Measurements from ENCODE around the gene KCNB1.

DNA sequence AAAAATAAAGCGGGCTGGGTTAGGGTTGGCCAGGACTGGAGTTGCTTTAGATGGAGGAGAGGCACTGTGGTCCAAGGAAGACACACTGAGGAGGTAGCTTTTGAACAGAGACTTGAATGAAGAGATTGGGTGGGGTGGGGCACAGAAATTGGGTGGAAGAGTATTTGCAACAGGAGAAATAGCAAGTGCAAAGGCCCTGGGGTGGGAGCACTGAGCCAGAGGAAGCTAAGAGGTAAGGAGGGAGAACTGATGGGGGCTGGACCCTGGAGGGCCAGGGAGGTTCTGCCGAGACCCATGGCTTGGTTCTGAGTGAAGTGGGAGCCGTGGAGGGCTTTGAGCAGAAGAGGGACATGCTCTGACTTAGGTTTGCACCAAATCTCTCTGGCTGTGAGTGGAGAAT is 45.4 kb downstream of the KCNB1 start:
- TF ChIP-seq, protein P1, sequence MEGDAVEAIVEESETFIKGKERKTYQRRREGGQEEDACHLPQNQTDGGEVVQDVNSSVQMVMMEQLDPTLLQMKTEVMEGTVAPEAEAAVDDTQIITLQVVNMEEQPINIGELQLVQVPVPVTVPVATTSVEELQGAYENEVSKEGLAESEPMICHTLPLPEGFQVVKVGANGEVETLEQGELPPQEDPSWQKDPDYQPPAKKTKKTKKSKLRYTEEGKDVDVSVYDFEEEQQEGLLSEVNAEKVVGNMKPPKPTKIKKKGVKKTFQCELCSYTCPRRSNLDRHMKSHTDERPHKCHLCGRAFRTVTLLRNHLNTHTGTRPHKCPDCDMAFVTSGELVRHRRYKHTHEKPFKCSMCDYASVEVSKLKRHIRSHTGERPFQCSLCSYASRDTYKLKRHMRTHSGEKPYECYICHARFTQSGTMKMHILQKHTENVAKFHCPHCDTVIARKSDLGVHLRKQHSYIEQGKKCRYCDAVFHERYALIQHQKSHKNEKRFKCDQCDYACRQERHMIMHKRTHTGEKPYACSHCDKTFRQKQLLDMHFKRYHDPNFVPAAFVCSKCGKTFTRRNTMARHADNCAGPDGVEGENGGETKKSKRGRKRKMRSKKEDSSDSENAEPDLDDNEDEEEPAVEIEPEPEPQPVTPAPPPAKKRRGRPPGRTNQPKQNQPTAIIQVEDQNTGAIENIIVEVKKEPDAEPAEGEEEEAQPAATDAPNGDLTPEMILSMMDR (IDR thresholded peaks at IDR 0.05; ENCODE audit: insufficient read depth, low read length) = no peak
- TF ChIP-seq GABPA (IDR thresholded peaks at IDR 0.05; ENCODE audit: low read depth) (no peak), POLR2AphosphoS5 (IDR thresholded peaks at IDR 0.05; ENCODE audit: low read depth) (no peak)

Data from HL-60 (cell line).